Right lobe of liver (tissue), 4 donors: ENCODE data around the gene ZNF646.

Experiments used
- POLR2A ChIP-seq: fragments of 450-650 bp; IDR thresholded peaks from one replicate; pipeline ENCODE4 v1.6.1; 2017; ENCODE audit warnings: antibody characterized with exemption, mild to moderate bottlenecking
- TF ChIP-seq, protein P1 (sequence below), 4 donors: fragments of 200-600 bp in 3 of 4; fragments of 450-650 bp in 1 of 4; IDR thresholded peaks; one replicate each; pipeline versions ENCODE4 v1.5.1 to v1.8.0; 2016 to 2022; ENCODE audit warnings: antibody characterized with exemption in 4 of 4, mild to moderate bottlenecking in 2 of 4
- donor health status: DM: no; HTN: no; CAD: no.
- donor health status: DM: no; HTN: no; CAD: no.
- donor health status: DM: no; HTN: yes; CAD: no.

DNA sequence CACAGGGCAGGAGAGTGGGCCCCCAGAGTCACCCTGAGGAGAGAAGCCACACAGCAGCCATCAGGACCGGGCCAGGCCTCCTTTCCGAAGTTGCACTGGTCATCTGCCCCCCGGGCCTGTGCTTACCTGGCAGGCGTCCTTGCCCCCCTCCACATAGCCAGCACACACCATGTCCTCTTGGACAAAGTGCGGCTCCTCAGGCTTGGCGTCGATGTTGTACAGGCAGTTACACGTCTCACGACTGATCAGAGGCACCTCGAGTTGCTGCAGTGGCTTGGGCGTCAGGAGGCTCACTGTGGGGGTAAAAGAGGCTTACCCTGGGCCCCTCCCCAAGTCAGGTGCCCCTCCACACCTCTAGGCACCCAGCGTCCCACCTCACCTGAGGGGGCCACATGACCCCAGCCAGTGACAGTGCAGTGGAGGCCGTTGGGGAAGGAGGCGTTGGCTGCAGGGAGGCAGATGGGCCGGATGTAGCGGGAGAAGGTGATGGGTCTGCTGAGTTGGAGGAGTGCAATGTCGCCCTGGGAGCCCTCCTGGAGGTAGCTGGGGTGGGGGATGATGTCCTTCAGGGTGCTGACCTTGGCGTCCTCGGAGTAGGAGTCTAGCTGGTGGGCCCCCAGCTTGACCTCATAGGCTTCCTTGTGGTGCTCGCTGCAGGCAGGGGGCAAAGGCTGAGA, 58.2 kb downstream of the ZNF646 start:
- TF ChIP-seq, protein P1, sequence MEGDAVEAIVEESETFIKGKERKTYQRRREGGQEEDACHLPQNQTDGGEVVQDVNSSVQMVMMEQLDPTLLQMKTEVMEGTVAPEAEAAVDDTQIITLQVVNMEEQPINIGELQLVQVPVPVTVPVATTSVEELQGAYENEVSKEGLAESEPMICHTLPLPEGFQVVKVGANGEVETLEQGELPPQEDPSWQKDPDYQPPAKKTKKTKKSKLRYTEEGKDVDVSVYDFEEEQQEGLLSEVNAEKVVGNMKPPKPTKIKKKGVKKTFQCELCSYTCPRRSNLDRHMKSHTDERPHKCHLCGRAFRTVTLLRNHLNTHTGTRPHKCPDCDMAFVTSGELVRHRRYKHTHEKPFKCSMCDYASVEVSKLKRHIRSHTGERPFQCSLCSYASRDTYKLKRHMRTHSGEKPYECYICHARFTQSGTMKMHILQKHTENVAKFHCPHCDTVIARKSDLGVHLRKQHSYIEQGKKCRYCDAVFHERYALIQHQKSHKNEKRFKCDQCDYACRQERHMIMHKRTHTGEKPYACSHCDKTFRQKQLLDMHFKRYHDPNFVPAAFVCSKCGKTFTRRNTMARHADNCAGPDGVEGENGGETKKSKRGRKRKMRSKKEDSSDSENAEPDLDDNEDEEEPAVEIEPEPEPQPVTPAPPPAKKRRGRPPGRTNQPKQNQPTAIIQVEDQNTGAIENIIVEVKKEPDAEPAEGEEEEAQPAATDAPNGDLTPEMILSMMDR (IDR thresholded peaks at IDR 0.05), result no peak
- TF ChIP-seq POLR2A, result no peak
